ENCODE measurements around the gene MRC2. TPM values are rescaled to one million over a fixed set of nuclear protein-coding genes. Genes with fewer than 3 reads are reported as not detected.
"Not testable (repeated sequence)": the region's sequence is repeated elsewhere in the genome, so short reads cannot be mapped to it uniquely, and the experiment has no call there.

Gene MRC2
- total RNA-seq, 2 donors from 2014 or later: 7.0 to 22.1 TPM

GRCh38 chr17:62696726-62697490 is 69.4 kb downstream of the MRC2 start:
- intact Hi-C loops (cut with DNase I): no loop called here
- 70 to 71% methylated on average over 15 to 26 of the region's 27 CpGs for WGBS, 2 donors
- H3K4me1 ChIP-seq: no peaks in the 10 kb centered on the region
- H3K36me3 ChIP-seq (replicated peaks in 1 of 2; ENCODE audit: insufficient read depth in 1 of 2, low read depth in 2 of 2): no peaks in the 10 kb centered on the region
- DNase-seq: no peak
- no peaks in the 10 kb centered on the region for H3K27me3 ChIP-seq
- H3K4me3 ChIP-seq: no peak overlapping the region
- TF ChIP-seq CTCF (IDR thresholded peaks at IDR 0.05) (no peak), POLR2A (IDR thresholded peaks at IDR 0.05) (no peak)
- no peak for ATAC-seq
- no peak overlapping the region for H3K27ac ChIP-seq
- no peaks in the 10 kb centered on the region for H3K9me3 ChIP-seq

- H3K4me1 ChIP-seq; intact Hi-C loops (cut with DNase I); H3K36me3 ChIP-seq (replicated peaks in 1 of 2; ENCODE audit: insufficient read depth in 1 of 2, low read depth in 2 of 2); ATAC-seq; H3K27ac ChIP-seq; DNase-seq; H3K27me3 ChIP-seq; H3K9me3 ChIP-seq; H3K4me3 ChIP-seq: not testable (repeated sequence)
- WGBS, 2 donors: 68 to 70% methylated on average over 9 to 11 of the region's 11 CpGs
These were observed 71.0 kb downstream of the MRC2 start for GRCh38 chr17:62698459-62698858.

GRCh38 chr17:62700964-62701705 is 73.7 kb downstream of the MRC2 start:
- 60 to 74% methylated on average over 10 to 12 of the region's 12 CpGs for WGBS, 2 donors
- H3K27ac ChIP-seq: no peak overlapping the region
- H3K4me1 ChIP-seq: peaks cover 25% of the 10 kb centered on the region
- no peak overlapping the region for H3K4me3 ChIP-seq
- no peaks in the 10 kb centered on the region for H3K36me3 ChIP-seq (replicated peaks in 1 of 2; ENCODE audit: insufficient read depth in 1 of 2, low read depth in 2 of 2)
- DNase-seq: no peak
- ATAC-seq: no peak
- intact Hi-C loops (cut with DNase I): loop anchor here (5.0 to 10.0 kb wide), 2 partner anchors 261 to 704 kb away; no protein-coding TSS in a partner anchor
- no peaks in the 10 kb centered on the region for H3K9me3 ChIP-seq
- H3K27me3 ChIP-seq: no peaks in the 10 kb centered on the region
- TF ChIP-seq POLR2A (IDR thresholded peaks at IDR 0.05) (no peak), CTCF (IDR thresholded peaks at IDR 0.05) (no peak)

GRCh38 chr17:62701706-62702085 is 74.2 kb downstream of the MRC2 start:
- intact Hi-C loops (cut with DNase I): loop anchor here (5.0 to 10.0 kb wide), 2 partner anchors 261 to 703 kb away; no protein-coding TSS in a partner anchor
- H3K9me3 ChIP-seq: no peaks in the 10 kb centered on the region
- DNase-seq: no peak
- TF ChIP-seq POLR2A (IDR thresholded peaks at IDR 0.05) (no peak), CTCF (IDR thresholded peaks at IDR 0.05) (no peak)
- 65 to 67% methylated on average over 7 to 8 of the region's 8 CpGs for WGBS, 2 donors
- H3K4me3 ChIP-seq: no peak overlapping the region
- H3K27ac ChIP-seq: no peak overlapping the region
- H3K4me1 ChIP-seq: peaks cover 29% of the 10 kb centered on the region
- ATAC-seq: no peak
- H3K27me3 ChIP-seq: no peaks in the 10 kb centered on the region
- no peaks in the 10 kb centered on the region for H3K36me3 ChIP-seq (replicated peaks in 1 of 2; ENCODE audit: insufficient read depth in 1 of 2, low read depth in 2 of 2)

GRCh38 chr17:62702746-62703260 is 75.3 kb downstream of the MRC2 start:
- DNase-seq (no peak), ATAC-seq (no peak)
- H3K27me3 ChIP-seq: no peaks in the 10 kb centered on the region
- no peaks in the 10 kb centered on the region for H3K9me3 ChIP-seq
- peaks cover 29% of the 10 kb centered on the region for H3K4me1 ChIP-seq
- intact Hi-C loops (cut with DNase I): loop anchor here (5.0 to 10.0 kb wide), 2 partner anchors 259 to 702 kb away; no protein-coding TSS in a partner anchor
- TF ChIP-seq CTCF (IDR thresholded peaks at IDR 0.05): no peak
- TF ChIP-seq POLR2A (IDR thresholded peaks at IDR 0.05): no peak
- no peak overlapping the region for H3K4me3 ChIP-seq
- H3K27ac ChIP-seq: no peak overlapping the region
- 42 to 59% methylated on average over 5 to 6 of the region's 6 CpGs for WGBS, 2 donors
- H3K36me3 ChIP-seq (replicated peaks in 1 of 2; ENCODE audit: insufficient read depth in 1 of 2, low read depth in 2 of 2): no peaks in the 10 kb centered on the region
